DND-41 (cell line): ENCODE data around the gene TSPAN10.

Experiments
- CTCF ChIP-seq: IDR thresholded peaks from 2 replicates; pipeline ENCODE4 v1.5.1; 2012; ENCODE audit warnings: borderline replicate concordance, low read length, moderate library complexity, mild to moderate bottlenecking; ENCODE audit not compliant: poor library complexity, severe bottlenecking; ENCODE audit errors: extremely low read depth
- EZH2 ChIP-seq: IDR thresholded peaks from 3 replicates; pipeline ENCODE4 v1.6.1; 2012; ENCODE audit warnings: borderline replicate concordance, low read depth, mild to moderate bottlenecking, moderate library complexity, low read length, inconsistent platforms; ENCODE audit not compliant: severe bottlenecking

- TF ChIP-seq CTCF (no peak), EZH2 (no peak)
Observed at GRCh38 chr17:81676906-81677305, 39.9 kb downstream of the TSPAN10 start.
